ENCODE data around the gene ZNF594. TPM values are rescaled to one million over a fixed set of nuclear protein-coding genes. Genes with fewer than 3 reads are reported as not detected.
"Not testable (repeated sequence)": the region's sequence is repeated elsewhere in the genome, so short reads cannot be mapped to it uniquely, and the experiment has no call there.

Gene ZNF594
- total RNA-seq, 2 donors from 2014 or later, result 3.7 to 4.0 TPM

GRCh38 chr17:5219536-5219935 lies 27.9 kb upstream of the ZNF594 start:
- Histone ChIP-seq H3K4me3 (no peak overlapping the region), H3K4me1 (no peaks in the 10 kb centered on the region), H3K36me3 (no peaks in the 10 kb centered on the region), H3K27me3 (no peaks in the 10 kb centered on the region), H3K9ac (ENCODE audit: low read depth in 2 of 2, low read length in 2 of 2) (no peak overlapping the region), H3K9me3 (no peaks in the 10 kb centered on the region), H3K27ac (no peak overlapping the region)
- DNase-seq, result no peak
- no peak for TF ChIP-seq CTCF (IDR thresholded peaks at IDR 0.05)
- intact Hi-C loops (cut with DNase I), result no loop called here

- intact Hi-C loops (cut with DNase I); H3K4me1 ChIP-seq; H3K36me3 ChIP-seq: not testable (repeated sequence)
These were observed 25.9 kb upstream of the ZNF594 start for GRCh38 chr17:5217562-5217961.

GRCh38 chr17:5211458-5211857 lies 19.8 kb upstream of the ZNF594 start:
- Histone ChIP-seq H3K9ac (ENCODE audit: low read depth in 2 of 2, low read length in 2 of 2) (no peak overlapping the region), H3K4me3 (no peak overlapping the region), H3K4me1 (no peaks in the 10 kb centered on the region), H3K27me3 (no peaks in the 10 kb centered on the region), H3K36me3 (no peaks in the 10 kb centered on the region), H3K9me3 (no peaks in the 10 kb centered on the region), H3K27ac (no peak overlapping the region)
- no peak for TF ChIP-seq CTCF (IDR thresholded peaks at IDR 0.05)
- DNase-seq, result no peak
- intact Hi-C loops (cut with DNase I), result no loop called here

More at GRCh38 chr17:5217562-5217961, 25.9 kb upstream of the ZNF594 start:
- H3K4me3 ChIP-seq; DNase-seq; H3K27ac ChIP-seq; H3K9me3 ChIP-seq; H3K27me3 ChIP-seq; H3K9ac ChIP-seq (ENCODE audit: low read depth in 2 of 2, low read length in 2 of 2): not testable (repeated sequence)

- DNase-seq, result no peak
- intact Hi-C loops (cut with DNase I), result no loop called here
- Histone ChIP-seq H3K27ac (no peak overlapping the region), H3K4me1 (no peaks in the 10 kb centered on the region), H3K9ac (ENCODE audit: low read depth in 2 of 2, low read length in 2 of 2) (no peak overlapping the region), H3K4me3 (no peak overlapping the region), H3K27me3 (no peaks in the 10 kb centered on the region), H3K9me3 (no peaks in the 10 kb centered on the region), H3K36me3 (no peaks in the 10 kb centered on the region)
- TF ChIP-seq CTCF (IDR thresholded peaks at IDR 0.05), result no peak
These were observed 19.1 kb upstream of the ZNF594 start for GRCh38 chr17:5210614-5211252.

- no peaks in the 10 kb centered on the region for H3K36me3 ChIP-seq
- no peak overlapping the region for H3K9ac ChIP-seq (ENCODE audit: low read depth in 2 of 2, low read length in 2 of 2)
- H3K27ac ChIP-seq, result no peak overlapping the region
- no peak overlapping the region for H3K4me3 ChIP-seq
- no peak for TF ChIP-seq CTCF (IDR thresholded peaks at IDR 0.05)
- intact Hi-C loops (cut with DNase I), result no loop called here
- no peaks in the 10 kb centered on the region for H3K9me3 ChIP-seq
- H3K4me1 ChIP-seq, result no peaks in the 10 kb centered on the region
- DNase-seq, result no peak
- H3K27me3 ChIP-seq, result no peaks in the 10 kb centered on the region
These were observed 18.4 kb upstream of the ZNF594 start for GRCh38 chr17:5210091-5210490.

GRCh38 chr17:5209396-5209795 lies 17.7 kb upstream of the ZNF594 start:
- DNase-seq, result no peak
- Histone ChIP-seq H3K36me3 (no peaks in the 10 kb centered on the region), H3K9me3 (no peaks in the 10 kb centered on the region), H3K9ac (ENCODE audit: low read depth in 2 of 2, low read length in 2 of 2) (no peak overlapping the region), H3K4me3 (no peak overlapping the region), H3K27me3 (no peaks in the 10 kb centered on the region), H3K4me1 (no peaks in the 10 kb centered on the region), H3K27ac (no peak overlapping the region)
- TF ChIP-seq CTCF (IDR thresholded peaks at IDR 0.05), result no peak
- intact Hi-C loops (cut with DNase I), result no loop called here
